Astrocyte of the cerebellum (primary cell): ENCODE measurements around the gene OSGIN1.

Experiments
- DNase-seq: peaks from one replicate; pipeline ENCODE4 v3.0.0-alpha.2; 2011; ENCODE audit warnings: low read depth
- H3K4me3 ChIP-seq: 2 replicates; pipeline ENCODE4 v1.5.1; 2011; ENCODE audit warnings: mild to moderate bottlenecking, low read depth, low read length, moderate library complexity
- in situ Hi-C: cut with HindIII; loops from 2 replicates; pipeline ENCODE4 v1.10.0; 2017; ENCODE audit warnings: low sequenced_read_pairs
- TF ChIP-seq, protein P1 (sequence below): IDR thresholded peaks from 2 replicates; pipeline ENCODE4 v1.5.1; 2012; ENCODE audit warnings: low read length, low read depth, moderate library complexity, mild to moderate bottlenecking; ENCODE audit errors: missing control alignments

OSGIN1 gene

DNA sequence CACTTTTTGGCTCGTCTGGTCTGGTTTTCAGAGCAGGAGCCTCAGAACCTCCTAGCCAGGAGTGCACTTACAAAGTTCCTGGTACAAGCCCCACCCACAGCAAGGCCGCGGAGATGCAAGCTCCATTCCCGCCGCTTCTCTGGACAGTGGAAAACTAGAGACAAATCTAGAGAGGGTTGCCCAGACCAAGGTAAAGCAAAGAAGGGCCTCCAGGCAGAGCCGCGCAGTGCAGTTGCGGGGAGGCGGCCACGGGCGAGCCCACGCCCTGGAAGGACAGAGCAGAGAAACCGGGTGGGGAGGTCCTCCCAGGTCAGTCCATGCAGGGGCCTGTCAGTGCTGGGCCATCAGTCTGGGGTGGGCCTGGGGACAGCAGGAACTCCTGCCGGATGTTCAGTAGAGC lies 11.0 kb upstream of the OSGIN1 start:
- DNase-seq = no peak
- no peak overlapping the region for H3K4me3 ChIP-seq
- TF ChIP-seq, protein P1, sequence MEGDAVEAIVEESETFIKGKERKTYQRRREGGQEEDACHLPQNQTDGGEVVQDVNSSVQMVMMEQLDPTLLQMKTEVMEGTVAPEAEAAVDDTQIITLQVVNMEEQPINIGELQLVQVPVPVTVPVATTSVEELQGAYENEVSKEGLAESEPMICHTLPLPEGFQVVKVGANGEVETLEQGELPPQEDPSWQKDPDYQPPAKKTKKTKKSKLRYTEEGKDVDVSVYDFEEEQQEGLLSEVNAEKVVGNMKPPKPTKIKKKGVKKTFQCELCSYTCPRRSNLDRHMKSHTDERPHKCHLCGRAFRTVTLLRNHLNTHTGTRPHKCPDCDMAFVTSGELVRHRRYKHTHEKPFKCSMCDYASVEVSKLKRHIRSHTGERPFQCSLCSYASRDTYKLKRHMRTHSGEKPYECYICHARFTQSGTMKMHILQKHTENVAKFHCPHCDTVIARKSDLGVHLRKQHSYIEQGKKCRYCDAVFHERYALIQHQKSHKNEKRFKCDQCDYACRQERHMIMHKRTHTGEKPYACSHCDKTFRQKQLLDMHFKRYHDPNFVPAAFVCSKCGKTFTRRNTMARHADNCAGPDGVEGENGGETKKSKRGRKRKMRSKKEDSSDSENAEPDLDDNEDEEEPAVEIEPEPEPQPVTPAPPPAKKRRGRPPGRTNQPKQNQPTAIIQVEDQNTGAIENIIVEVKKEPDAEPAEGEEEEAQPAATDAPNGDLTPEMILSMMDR = no peak
- in situ Hi-C loops = no loop called here

DNA sequence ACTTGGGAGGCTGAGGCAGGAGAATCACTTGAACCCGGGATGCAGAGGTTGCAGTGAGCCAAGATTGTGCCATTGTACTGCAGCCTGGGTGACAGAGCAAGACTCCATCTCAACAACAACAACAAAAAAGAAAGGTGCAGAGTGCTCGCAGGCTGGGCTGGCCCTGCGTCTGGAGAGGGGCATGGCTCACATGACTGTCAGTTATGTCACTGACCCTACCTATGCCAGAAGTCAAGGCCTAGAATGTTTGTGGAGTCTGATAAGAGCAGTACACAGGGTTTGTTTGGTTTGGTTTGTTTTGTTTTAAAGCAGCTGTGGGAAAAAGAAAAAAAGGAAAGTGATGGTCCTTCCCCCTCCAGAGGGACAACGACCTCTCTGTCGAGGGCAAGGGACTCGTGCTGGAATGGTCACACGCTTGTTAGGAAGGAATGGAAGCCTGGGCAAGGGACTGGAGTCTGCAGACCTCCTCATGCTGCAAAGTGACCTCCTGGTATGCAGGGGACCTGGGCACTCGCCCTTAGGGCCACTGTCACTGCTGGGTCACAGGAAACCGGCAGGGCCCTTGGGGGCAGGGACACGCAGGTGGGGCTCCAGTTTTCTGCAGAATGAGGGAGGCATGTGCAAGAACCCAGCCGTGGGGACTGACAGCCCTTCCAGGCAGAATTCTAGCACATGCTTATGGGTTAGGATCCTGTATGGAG lies 10.1 kb upstream of the OSGIN1 start:
- DNase-seq = no peak
- TF ChIP-seq, protein P1 = no peak
- no peak overlapping the region for H3K4me3 ChIP-seq
- in situ Hi-C loops = no loop called here

DNA sequence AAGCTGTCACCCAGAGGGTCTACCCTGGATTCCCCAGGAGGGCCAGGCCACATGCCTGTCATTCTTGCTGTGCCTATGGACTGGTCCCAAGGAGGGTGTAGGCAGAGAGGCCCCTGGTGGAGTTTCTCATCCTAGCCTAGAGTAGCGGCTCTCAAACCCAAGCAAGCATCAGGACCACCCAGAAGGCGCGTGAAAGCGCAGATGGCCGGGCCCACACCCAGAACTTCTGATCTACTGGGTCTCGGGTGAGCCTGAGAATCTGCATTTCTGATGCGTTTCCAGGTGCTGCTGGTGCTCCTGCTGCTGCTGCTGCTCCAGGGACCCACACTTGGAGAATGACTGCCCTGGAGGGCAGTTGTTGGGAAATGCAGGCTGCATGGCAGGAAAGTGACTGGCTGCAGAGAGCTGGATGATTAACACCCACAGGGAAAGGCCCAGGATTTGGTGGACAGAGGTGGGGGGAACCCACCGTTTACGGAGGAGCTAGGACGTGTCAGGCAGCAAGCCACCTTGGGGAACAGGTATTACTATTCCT lies 9.5 kb upstream of the OSGIN1 start:
- DNase-seq = no peak
- in situ Hi-C loops = no loop called here
- no peak overlapping the region for H3K4me3 ChIP-seq
- TF ChIP-seq, protein P1 = no peak

DNA sequence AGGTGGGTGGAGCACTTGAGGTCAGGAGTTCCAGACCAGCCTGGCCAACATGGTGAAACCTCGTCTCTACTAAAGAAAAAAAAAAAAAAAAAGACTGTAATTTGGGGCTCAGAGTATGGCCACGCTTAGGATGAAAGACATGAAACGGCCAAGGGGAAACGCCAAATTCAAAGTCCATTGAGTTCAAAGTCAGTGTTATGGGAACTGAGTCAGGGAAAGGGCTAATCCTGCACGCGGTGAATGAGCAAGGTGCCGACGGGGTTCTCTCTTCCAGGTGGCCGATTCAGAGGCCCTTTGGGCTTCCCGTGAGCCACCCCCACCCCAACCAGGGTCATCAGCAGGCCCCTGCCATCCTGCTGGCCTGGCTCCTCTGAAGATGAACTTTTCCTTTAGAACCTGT lies 7.5 kb upstream of the OSGIN1 start:
- DNase-seq = no peak
- H3K4me3 ChIP-seq = no peak overlapping the region
- TF ChIP-seq, protein P1 = no peak
- in situ Hi-C loops = no loop called here

DNA sequence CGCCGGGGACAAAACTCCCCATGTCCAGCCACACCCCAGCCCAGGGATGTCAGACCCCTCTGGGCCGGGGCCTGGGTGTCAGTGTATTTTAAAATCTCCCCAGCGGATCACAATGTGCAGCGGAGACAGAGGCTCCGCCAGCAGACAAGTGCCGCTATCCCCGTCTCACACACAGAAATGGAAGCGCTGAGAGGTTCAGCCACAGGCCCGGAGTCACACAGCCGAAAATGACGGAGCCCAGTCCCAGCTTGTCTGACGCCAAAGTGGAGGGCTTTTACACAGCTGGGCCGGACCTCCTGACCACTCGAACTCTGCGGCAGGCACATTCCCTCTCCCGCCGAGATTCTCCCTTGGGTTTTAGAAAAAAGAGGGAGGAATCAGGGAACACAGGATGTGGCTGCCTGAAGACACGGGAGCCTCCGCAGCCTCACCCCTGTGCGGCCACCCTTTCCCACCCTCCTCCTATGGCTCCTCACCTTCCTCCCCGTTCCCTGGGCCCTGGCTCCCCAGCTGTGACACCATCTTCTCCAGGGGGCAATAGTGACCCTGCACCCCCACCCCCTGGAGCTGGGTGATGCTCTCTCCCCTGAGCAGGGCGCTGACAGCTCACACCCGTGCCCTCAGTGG lies 6.8 kb upstream of the OSGIN1 start:
- H3K4me3 ChIP-seq = no peak overlapping the region
- in situ Hi-C loops = no loop called here
- DNase-seq = no peak
- TF ChIP-seq, protein P1 = no peak

DNA sequence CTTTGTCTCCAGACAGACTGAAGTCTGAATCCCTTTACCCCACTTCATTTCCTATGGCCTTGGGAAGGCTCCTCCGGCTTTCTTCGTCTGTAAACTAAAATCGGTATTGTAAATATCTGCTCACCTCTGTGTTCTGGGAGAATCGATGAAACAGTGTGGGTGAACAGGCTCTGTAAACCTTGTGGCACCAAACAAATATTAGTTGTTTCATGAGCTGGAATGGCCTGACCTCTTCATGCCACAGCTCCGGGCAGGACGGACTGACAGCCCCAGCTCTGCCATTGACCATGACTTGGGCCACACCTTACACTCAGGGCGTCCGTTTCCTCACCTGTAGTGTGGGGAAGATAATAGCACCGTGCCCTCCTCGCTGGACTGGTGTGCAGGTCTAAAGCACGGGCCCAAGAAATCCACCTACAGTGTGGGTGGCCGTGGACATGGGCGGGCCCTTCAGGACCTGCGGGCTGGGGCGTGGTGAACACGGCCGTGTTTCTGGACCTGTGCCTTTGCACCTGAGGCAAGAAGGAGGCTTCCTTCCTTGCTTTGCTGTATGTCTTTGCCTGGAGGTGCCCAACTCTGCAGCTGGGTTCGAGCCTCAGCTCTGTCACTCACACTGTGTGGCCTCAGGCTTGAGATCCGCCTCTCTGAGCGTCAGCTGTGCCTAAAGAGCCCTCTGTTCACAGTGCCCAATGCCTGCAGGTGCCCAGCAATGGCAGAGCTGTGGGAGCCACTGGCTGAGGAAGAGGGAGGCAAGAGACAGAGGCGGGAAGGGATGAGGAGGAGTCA lies 6.1 kb upstream of the OSGIN1 start:
- in situ Hi-C loops = no loop called here
- no peak overlapping the region for H3K4me3 ChIP-seq
- no peak for DNase-seq
- TF ChIP-seq, protein P1 = no peak
